CD4-positive, alpha-beta T cell treated with Interleukin-15 for 4 hours (primary cell): ENCODE results near the gene CKMT2.

Experiments
- DNase-seq: peaks from one replicate; pipeline ENCODE4 v3.0.0-alpha.2; 2020; ENCODE audit warnings: low spot score

Gene CKMT2

DNA sequence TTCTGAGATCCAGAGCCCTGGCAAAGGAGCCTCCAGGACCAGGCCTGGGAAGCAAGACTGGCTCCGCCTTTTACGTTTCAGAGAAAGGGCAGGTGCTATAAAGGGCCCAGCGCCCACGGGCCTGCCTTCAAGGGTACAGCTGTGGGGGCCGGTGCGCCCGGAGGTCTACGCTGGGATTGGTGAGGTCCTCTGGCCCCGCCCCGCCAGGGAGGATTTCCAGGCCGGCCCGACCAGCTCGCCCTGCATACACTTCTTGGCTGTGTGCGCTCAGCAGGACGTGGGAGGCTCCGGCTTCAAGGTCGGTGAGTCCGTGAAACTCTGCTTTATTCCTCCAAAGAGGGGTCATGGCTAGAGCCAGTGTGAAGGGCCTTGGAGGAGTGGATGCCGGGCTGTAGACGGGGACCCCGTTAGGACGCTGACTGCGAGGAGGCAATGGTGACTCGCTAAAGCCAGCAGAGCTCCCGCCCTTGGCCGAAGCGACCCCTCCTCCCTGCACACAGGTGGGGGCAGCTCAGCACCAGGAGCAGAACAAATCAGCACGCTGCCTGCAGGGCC, at the start of gene CKMT2:
Gene CKMT2, plus strand, starts transcription at position 243 of the 555 bp plus-strand sequence. CDS start 17,811 bp downstream, outside the sequence.
- no peak for DNase-seq

DNA sequence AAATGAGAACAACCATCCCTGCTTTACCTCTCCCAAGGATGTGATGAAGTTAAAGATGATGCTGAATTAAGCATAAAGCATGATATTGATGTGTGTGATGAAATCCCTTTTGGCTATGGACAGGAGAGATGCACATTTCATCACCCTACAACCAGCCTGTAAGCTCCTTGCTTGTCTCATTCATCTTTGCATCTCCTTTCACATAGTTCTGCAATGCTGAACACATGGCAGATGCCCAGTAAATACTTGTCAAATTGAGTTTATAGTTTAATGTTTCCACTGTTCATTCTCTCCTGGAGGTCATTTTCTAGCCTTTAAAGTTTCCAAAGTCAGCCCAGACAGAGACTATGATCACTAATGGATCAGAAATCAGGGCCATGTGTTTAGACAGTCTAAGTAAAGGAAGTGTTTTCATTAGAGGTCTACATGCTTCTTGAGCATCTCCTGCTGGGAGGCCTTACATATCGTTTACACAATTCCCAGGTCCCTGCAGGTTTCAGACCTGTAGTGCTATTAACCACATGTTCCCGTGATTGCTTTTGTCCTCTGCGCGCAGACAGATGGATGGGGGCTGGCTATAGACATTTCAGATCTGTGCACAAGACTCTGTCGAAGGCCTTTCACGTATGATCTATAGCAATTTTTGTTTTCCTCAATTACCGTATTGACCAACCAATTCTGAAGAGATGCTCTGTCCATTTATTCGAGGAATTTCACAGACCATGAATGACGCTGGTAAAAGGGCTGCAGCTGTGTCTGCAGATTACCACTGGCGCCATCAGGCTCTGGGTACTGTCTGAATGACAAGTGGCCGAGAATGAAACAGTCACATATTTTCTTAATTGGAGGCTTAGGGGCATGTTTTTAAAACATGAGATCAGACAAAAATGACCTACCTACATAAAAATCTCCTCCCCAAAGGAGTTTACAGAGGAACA, 49.0 kb upstream of the CKMT2 start:
- no peak for DNase-seq

DNA sequence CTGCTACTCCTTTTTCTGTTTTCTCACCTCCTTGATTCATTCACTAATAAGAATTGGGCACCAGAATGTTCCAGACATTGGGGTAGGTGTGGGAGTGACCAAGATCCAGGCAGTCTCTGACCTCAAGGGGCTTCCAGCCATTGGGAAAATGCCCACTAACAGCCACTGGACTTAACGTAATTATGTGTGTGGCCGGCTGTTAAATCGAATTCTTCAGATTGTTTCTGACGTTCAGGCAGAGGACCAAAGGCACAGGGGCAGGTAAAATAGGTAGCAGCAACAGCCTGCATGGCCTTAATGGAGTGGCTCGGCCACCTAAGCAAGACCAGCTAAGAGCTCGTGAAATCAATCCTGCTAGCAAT, 48.4 kb upstream of the CKMT2 start:
- no peak for DNase-seq

DNA sequence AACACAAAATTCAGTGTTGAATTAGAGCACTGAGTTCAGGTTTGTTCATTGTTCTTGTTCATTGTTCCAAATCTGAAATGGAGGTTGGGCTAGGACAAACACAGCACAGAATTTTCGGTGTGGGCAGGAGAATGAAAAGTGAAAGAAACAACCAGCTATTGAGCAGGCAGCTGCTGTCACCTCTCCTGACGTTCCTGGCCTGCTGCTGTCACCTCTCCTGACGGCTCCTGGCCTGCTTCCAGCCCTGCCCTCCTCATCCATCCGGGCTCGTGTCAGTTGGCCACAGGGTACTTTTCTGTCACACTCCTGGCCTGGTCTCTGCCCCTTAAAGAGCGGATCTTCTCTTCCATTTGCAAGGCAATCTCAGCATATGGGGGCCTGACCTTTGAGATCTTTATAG, 45.2 kb upstream of the CKMT2 start:
- DNase-seq: no peak

DNA sequence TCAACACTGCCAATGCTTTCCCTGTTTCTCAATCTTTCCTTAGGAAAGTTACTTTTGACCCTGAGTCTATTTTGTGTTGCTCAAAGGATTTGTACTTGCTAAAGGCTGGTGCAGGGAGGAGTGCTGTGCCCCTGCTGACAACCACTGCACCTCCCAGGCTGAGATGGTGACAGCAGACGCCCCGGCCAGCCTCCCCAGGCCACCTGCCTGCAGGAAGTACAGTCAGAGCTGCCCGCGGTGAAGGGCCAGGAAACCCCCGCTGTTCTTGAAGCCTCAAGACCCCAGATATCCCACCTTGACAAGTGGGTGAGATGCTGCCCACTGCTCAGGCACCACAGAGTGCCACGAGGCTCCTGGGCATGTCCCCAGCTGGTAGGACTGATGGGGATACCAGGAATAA, 44.2 kb upstream of the CKMT2 start:
- DNase-seq: no peak

DNA sequence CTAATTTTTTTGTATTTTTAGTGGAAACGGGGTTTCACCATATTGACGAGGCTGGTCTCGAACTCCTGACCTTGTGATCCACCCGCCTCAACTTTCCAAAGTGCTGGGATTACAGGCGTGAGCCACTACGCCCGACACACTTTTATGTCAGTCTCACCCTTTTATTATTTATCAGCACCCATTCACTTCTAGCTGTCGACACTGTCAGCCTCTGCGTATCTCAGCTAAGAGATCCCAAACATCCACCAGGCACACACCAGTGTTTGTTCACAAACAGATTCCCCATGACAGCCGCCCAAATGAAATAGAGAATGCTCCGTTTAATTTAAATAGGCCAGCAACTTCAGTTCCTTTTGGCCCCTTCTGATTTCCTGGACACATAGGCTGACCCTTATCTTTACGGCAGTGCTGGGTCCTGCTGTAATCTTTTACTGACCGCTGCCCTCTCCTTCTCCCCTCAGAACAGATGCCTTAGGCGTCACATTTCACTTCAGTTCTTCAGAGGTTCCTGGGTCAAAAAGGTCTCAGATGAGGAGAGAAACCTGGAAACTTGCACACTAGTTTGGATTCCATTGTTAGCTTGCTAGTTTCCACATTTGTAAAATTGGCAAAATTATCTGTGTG, 43.1 kb upstream of the CKMT2 start:
- no peak for DNase-seq

DNA sequence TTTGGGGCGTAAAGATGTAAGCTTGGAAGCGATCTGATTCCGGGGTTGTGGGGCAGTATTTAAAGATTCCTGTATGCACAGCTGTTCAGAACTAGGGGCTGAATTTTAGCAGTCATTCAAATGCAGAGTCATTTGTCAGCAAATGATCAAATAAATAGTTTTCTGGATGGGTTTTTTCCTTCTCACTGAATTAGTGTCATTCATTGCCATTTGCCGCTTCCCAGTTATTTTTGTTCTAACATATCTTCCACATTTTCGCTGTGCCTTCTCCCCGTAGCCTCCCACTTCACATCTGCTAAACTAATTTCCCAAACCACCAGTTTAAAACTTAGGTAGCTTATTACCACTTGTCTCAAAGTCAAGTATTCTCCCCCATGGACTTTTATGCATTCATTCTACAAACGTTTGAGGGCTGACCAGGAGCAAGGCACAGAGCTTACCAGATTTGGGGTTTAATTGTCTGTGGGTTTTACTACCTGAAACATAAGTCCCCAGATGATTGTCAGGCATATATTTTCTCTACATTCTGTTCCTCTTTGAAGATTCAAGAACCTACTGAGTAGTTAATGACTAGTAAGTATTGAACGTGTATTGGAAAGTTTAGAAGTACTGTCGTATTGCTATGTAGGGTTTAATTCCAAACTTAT, 41.3 kb upstream of the CKMT2 start:
- DNase-seq: no peak

DNA sequence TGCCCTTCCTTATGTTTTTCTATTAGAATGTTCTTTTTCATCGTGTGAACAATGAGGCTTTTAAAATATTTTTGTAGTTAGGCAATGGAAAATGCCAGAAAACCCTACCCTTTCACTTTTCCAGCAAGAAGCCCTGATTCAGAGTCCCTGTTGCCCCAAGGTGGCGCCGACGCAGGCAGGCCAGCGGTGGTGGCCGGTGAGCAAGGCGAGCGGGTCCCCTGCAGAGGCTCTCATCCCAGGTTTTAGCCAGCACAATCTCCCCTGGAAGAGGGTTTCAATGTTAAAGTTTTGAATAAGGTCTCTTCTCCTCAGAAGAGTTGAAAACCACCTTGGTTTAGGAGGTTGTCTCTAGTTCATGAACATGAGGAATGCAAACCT, 40.8 kb upstream of the CKMT2 start:
- no peak for DNase-seq

DNA sequence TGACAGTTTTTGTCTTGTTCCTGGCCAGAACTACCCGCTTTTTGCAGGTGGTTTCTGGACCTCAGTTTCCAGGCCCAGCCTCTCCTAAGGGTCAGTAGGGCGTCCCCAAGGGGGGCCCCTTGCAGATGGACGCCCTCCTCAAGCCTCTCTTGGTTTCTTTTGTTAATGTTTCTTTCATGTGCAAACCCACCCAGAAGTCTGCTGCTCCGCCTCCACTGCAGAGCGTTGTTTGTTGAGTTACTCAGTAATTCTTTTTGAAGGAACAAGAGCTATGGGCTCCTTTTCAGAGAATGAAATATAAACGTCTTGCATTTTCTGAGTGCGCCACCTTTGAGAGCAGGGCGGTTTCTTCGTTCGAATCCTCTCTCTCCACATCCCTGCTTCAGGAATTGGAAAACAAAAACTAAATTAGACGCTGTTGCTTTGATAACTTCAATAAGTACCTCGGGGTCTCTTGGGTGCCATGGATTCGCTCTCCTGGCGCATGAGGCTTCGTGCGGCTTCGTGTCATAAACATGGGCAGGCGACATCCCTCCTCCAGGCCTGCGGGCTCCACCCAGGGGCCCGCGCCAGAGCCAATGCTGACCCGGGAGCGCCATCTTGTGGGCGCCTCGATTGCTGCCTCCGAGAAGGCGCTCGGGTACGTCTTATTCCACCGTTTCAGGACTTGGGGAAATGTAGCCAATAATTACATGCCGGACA, 38.3 kb upstream of the CKMT2 start:
- DNase-seq: peak; percentile 80

DNA sequence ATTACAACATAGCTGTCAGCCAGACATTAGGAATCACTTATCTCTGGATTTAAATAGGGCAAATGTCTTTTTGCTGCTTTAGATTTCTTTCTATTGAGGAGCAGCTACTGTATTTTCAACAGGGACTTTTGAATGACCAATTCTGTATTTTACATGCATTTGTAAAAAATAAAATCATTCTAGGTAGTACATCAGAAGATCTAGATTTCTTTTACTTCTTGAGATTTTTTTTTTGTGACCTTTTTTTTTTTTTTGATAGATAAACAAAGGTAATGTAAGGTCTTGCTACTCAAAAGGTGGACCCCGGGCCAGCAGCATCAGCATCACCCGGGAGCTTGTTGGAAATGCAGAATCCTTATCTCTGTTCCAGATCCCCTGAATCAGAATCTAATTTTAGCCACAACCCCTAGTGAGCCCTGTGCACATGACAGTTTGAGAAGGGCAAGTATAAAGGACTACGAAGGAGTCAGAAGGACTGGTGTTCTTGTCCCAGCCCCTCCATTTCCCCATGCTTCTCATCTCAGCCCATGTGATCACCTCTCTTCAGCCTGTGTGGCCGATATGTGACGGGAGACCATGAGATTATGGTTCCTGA, 37.7 kb upstream of the CKMT2 start:
- no peak for DNase-seq

DNA sequence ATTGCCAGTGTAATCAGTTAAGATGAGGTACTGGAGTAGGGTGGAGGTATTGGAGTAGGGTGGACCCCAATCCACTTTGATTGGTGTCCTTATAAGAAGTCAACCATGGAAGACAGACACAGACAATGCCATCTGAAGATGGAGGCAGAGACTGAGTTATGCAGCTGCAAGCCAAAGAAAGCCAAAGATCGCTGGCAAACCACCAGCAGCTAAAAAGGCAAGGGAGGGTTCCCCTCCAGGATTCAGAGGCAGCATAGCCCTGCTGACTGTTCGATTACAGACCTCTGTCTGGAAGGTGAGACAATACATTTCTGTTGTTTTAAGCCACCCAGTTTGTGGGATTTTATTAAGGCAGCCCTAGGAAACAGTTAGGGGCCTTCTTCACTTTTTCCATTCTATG, 30.5 kb upstream of the CKMT2 start:
- DNase-seq: no peak

DNA sequence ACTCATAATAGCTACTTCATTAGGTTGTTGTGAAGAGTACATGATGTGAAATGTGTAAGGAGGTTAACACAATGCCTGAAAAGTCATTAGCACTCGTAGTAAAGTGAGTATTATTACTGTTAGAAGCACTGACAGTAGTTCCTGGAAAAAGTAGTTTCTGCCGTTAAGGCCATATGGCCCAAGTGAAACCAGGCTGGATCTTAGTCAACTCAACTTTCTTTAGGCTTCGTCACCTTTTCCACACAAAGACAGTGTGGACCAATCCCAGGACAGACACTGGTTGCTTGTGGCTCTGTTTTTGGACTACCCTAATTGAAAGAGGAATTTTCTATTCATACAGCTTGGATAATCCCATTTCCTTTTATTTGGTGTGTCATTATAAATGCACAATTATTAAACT, 29.4 kb upstream of the CKMT2 start:
- no peak for DNase-seq

DNA sequence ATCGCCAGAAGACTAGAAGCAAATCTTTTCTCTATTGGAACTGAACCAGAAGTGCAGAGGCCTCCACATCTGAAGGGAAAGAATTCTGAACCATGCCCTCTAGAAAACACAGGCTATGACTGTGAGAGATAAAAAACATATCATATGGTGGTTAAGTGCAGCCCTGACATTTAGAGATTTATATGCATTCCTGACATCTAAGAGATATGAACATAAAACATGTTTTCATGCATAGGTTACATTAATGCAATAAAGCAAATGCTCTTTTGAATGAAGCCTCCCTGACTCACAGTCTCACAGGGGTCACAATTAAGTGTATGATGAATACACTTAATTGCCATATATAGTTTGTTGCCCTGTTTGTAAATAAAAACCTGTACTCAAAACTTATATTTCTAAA, 28.9 kb upstream of the CKMT2 start:
- DNase-seq: no peak

DNA sequence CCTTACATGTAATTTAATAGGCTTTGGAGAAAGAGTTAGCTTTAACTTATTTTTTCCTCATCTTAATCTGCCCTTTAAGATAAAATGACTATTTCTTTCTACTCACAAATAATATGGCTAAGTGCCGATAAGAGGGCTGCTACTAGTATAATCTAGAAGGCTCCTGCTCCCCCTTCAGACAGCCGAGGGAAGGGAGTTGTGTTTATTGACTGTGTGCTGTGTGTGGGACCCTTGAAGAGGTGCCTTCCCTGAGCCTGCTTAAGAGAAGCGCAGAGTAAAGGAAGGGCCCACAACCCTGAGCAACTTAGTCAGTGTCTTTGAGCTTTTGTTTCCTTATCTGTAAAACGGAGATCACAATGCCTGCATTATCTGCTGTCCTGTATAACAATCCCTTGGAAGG, 28.1 kb upstream of the CKMT2 start:
- no peak for DNase-seq

DNA sequence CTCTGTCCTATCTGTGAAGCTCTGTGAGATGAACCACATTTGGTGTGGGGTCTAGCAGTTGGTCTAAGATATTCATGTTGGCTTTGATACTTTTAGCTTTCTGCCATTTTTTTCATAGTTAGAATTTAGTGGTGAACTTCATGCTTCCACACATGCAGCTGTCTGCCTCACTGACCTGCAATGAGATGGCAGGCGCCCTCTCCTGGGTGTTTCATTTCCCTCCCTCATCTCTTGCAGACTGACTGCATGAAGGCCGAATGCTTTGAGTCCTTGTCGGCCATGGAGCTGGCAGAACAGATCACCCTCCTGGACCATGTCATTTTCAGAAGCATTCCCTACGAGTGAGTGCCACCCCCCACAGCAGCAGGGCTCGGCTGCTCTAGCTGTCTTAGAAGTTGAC, 26.1 kb upstream of the CKMT2 start:
- DNase-seq: no peak

DNA sequence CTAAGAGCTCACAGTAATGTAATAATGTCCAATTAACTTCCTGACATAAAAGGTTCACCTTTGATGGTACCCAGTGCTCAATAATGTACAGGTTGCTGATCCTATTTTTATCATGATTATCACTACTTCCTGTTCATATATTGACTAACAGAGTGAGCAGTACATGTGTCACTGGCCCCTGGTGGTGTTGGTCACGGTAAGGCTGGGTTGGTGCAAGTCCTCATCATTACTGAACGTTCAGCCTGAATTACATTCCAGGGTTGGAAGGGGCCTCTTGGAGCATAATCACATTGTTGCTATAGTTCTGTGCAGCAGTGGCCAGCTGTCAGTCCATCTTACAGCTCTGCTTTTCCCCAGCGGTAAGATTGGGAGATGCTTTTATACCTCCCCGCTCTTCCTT, 24.2 kb upstream of the CKMT2 start:
- DNase-seq: no peak

DNA sequence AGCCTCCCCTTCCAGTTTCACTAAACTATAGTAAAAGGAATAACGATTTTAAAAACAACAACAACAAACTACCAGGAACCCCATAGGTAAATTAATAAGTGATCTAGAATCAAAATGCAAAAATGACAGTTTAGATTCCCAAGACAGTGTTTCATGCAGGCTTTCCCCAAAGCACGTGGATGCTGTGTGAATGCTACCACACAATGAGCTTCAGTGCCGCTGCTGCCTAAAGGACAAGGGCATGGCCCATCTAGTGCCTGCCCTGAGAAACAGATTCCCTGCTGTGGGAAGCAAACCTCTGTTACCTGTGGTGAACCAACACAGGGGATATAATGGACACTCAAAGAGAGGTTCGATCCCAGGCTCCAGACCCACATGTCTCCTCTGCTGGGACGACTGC, 23.7 kb upstream of the CKMT2 start:
- no peak for DNase-seq

DNA sequence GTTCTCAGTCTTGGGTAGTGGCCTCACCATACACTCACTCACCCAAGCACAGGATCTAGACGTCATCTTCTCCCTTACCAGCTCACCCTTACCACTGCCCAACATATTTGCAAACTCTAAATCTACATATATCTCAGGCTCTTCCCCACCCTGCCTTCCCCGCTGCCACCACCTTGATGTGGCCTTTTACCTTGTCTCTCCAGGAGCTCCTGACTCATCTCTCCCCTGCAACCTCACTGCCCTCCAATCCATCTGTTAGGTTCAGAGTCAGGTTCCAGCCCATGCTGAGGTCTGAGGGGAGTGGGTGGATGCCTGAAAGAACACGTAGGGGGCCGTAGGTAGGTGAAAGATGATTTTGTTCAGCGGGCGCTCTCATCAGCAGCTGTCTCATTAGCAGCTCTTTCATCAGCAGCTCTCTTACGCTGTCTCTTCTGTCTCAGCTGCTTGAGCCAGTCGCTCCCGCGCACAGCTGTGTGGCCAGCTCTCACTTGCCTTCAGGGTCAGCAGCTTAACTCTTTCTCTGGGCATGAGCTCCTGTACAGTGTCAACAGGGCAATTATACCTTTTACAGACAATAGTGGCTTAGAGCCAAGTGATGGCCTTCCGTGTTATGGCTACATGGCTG, 23.1 kb upstream of the CKMT2 start:
- no peak for DNase-seq

DNA sequence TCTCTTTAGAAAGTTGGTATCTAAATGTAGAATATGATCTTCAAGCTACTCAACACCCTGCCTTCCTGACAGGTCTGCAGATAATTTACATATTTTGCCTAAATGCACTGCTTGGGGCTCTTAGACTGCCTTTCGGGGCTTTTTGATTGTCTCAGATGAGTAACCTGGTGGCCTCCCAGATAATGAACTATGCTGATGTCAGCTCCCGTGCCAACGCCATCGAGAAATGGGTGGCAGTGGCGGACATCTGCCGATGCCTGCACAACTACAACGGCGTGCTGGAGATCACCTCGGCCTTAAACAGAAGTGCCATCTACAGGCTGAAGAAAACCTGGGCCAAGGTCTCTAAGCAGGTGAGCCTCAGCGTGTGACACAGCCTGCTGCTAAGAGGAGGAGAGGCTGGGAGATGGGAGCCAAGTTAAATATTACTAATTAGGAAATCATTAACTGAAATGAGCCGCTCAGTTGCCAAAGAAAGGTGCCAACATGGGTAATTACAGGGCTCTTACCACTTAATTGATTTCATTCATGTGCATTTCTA, 20.8 kb upstream of the CKMT2 start:
- DNase-seq: no peak

DNA sequence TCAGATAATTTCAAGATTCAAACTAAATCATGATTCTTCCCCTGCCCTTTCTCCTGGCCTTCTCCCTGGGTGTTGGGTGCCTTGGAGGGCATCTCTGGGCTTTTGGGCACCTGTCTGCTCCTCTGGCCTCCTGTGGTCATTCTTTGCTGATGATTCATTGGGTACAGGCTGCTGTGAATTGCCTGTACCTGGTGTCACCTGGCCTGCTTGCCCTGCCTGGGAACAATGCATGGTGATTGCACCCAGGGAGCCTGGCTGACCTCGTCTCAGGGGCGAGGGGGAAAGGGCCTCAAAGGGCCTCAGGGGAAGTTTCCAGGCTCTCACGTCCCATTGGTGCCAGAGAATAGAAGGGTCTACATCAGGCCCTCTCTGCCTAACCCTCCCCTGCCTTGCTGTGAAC, 20.1 kb upstream of the CKMT2 start:
- no peak for DNase-seq

DNA sequence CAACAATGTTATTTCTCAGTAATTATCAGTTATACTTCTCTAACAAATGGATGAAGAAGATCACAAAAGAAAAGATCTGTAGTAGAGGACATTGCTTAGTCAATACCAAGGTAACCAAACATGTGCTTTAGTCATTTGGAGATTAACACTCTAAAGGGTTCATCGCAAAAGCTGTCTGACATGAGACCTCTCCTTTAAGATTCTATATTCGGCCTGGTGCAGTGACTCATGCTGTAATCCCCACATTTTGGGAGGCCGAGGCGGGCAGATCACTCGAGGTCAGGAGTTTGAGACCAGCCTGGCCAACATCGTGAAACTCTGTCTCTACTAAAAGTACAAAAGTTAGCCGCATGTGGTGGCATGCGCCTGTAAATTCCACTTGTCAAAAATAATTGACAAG, 18.3 kb upstream of the CKMT2 start:
- no peak for DNase-seq
